Keratinocyte (primary cell): Measurements from ENCODE around the gene JAZF1. TPM values are rescaled to one million over a fixed set of nuclear protein-coding genes. Genes with fewer than 3 reads are reported as not detected.

Experiments used
- DNase-seq: peaks from one replicate; pipeline ENCODE4 v3.0.0-alpha.2; 2011; ENCODE audit warnings: low read depth, missing footprints, low spot score
- FAIRE-seq: peaks from 2 replicates; lab custom pipeline; 2011; peaks lifted over from hg19 to GRCh38; lab: Jason Lieb, UNC
- H2AFZ ChIP-seq: 2 replicates; pipeline ENCODE4 v1.6.0; 2012; ENCODE audit warnings: low read length, control low read depth, inconsistent platforms; ENCODE audit not compliant: control insufficient read depth
- H3K27ac ChIP-seq: 2 replicates; pipeline ENCODE4 v1.5.1; 2011; ENCODE audit warnings: low read length; ENCODE audit not compliant: control insufficient read depth, insufficient read depth
- H3K27me3 ChIP-seq: 3 replicates; pipeline ENCODE4 v1.6.0; 2011; ENCODE audit warnings: low read length; ENCODE audit not compliant: control insufficient read depth, insufficient read depth; ENCODE audit errors: extremely low read depth
- H3K36me3 ChIP-seq, 2 experiments: 2 replicates in 1 of 2; 3 replicates in 1 of 2; pipeline ENCODE4 v1.5.1; 2011; ENCODE audit warnings: low read length in 2 of 2, mild to moderate bottlenecking in 1 of 2; ENCODE audit not compliant: control insufficient read depth in 2 of 2, insufficient read depth in 2 of 2; ENCODE audit errors: extremely low read depth in 1 of 2
- H3K4me1 ChIP-seq: 3 replicates; pipeline ENCODE4 v1.5.1; 2011; ENCODE audit warnings: low read length; ENCODE audit not compliant: control insufficient read depth, insufficient read depth; ENCODE audit errors: extremely low read depth
- H3K4me2 ChIP-seq: 3 replicates; pipeline ENCODE4 v1.6.0; 2011; ENCODE audit warnings: low read depth, low read length; ENCODE audit not compliant: control insufficient read depth, insufficient read depth; ENCODE audit errors: extremely low read depth
- H3K4me3 ChIP-seq, 3 experiments: fragments of 200-600 bp in 1 of 3; sonication (generic) in 1 of 3; 2 replicates in 2 of 3; 3 replicates in 1 of 3; pipeline ENCODE4 v1.5.1; 2011 to 2016; ENCODE audit warnings: low read length in 3 of 3, mild to moderate bottlenecking in 3 of 3, control low read depth in 2 of 3, inconsistent platforms in 1 of 3, low read depth in 1 of 3, mixed read lengths in 1 of 3, mixed run types in 1 of 3, moderate library complexity in 1 of 3; ENCODE audit not compliant: control insufficient read depth in 2 of 3, insufficient read depth in 2 of 3; ENCODE audit errors: extremely low read depth in 1 of 3
- H3K79me2 ChIP-seq: 2 replicates; pipeline ENCODE4 v1.6.0; 2012; ENCODE audit warnings: low read length; ENCODE audit not compliant: control insufficient read depth, insufficient read depth
- H3K9ac ChIP-seq: 3 replicates; pipeline ENCODE4 v1.6.0; 2011; ENCODE audit warnings: low read length; ENCODE audit not compliant: control insufficient read depth, insufficient read depth; ENCODE audit errors: extremely low read depth
- H3K9me1 ChIP-seq: 3 replicates; pipeline ENCODE4 v1.6.0; 2011; ENCODE audit warnings: low read length; ENCODE audit not compliant: control insufficient read depth, insufficient read depth; ENCODE audit errors: extremely low read depth
- H3K9me3 ChIP-seq: 2 replicates; pipeline ENCODE4 v1.5.1; 2012; ENCODE audit warnings: low read depth, low read length; ENCODE audit not compliant: control insufficient read depth
- H4K20me1 ChIP-seq: 3 replicates; pipeline ENCODE4 v1.6.0; 2011; ENCODE audit warnings: low read length; ENCODE audit not compliant: control insufficient read depth, insufficient read depth; ENCODE audit errors: extremely low read depth
- CTCF ChIP-seq, 3 experiments: IDR thresholded peaks in 1 of 3; conservative IDR thresholded peaks in 1 of 3; optimal IDR thresholded peaks in 1 of 3; 2 replicates in 2 of 3; 3 replicates in 1 of 3; pipeline versions ENCODE3 to v1.5.1; 2011; ENCODE audit warnings: low read length in 3 of 3, mild to moderate bottlenecking in 3 of 3, moderate library complexity in 2 of 3, control low read depth in 1 of 3, inconsistent platforms in 1 of 3; ENCODE audit not compliant: insufficient read depth in 2 of 3; ENCODE audit errors: extremely low read depth in 1 of 3
- EZH2 ChIP-seq: IDR thresholded peaks from one replicate; pipeline ENCODE4 v1.6.1; 2012; ENCODE audit warnings: inconsistent platforms, mild to moderate bottlenecking, low read length, moderate library complexity
- dilution Hi-C: fragments of 300-500 bp; cut with MboI; formaldehyde crosslinking; loops from one replicate; pipeline ENCODE4 v1.7.0; 2020; ENCODE audit warnings: low sequenced_read_pairs; ENCODE audit not compliant: extremely low pct_ligation_motif_present
- polyA plus RNA-seq, 5 experiments: library from polyadenylated mRNA; depleted of rRNA in 3 of 5; stranded (reverse) in 3 of 5; stranded (forward) in 1 of 5; unstranded in 1 of 5; fragments of >200 nt; gene quantifications; 1 replicate in 1 of 5; 2 replicates in 3 of 5; 3 replicates in 1 of 5; pipeline versions ENCODE4 v1.2.1 to v1.2.3, GENCODE V29; 2011 to 2012; ENCODE audit warnings: missing spikeins in 2 of 5, low read depth in 1 of 5, low replicate concordance in 1 of 5

JAZF1 gene
- polyA plus RNA-seq, 1 donor (not counting 4 experiments of a cell fraction or from before 2014, with no cell fraction given), result 2.5 TPM

- H3K27ac ChIP-seq, result no peak overlapping the region
- H4K20me1 ChIP-seq, result no peaks in the 10 kb centered on the region
- FAIRE-seq (no peak), DNase-seq (no peak)
- dilution Hi-C loops, result no loop called here
- no peaks in the 10 kb centered on the region for H3K79me2 ChIP-seq
- no peaks in the 10 kb centered on the region for H3K9me3 ChIP-seq
- no peaks in the 10 kb centered on the region for H3K27me3 ChIP-seq
- H2AFZ ChIP-seq, result no peak overlapping the region
- no peaks in the 10 kb centered on the region for H3K9me1 ChIP-seq
- no peak overlapping the region for H3K4me2 ChIP-seq
- no peak overlapping the region for H3K4me3 ChIP-seq
- no peaks in the 10 kb centered on the region for H3K4me1 ChIP-seq
- no peak for TF ChIP-seq CTCF (optimal IDR thresholded peaks at IDR 0.05 in 1 of 3, IDR thresholded peaks at IDR 0.05 in 1 of 3, conservative IDR thresholded peaks at IDR 0.05 in 1 of 3; ENCODE audit: extremely low read depth in 1 of 3, insufficient read depth in 2 of 3, low read length in 3 of 3)
- TF ChIP-seq EZH2, result no peak
- no peak overlapping the region for H3K9ac ChIP-seq
- no peaks in the 10 kb centered on the region for H3K36me3 ChIP-seq
Observed at GRCh38 chr7:27885652-27886051, 294.9 kb downstream of the JAZF1 start.

- no peaks in the 10 kb centered on the region for H4K20me1 ChIP-seq
- FAIRE-seq (peak; percentile 17), DNase-seq (no peak)
- TF ChIP-seq CTCF (optimal IDR thresholded peaks at IDR 0.05 in 1 of 3, IDR thresholded peaks at IDR 0.05 in 1 of 3, conservative IDR thresholded peaks at IDR 0.05 in 1 of 3; ENCODE audit: extremely low read depth in 1 of 3, insufficient read depth in 2 of 3, low read length in 3 of 3), result no peak
- no peaks in the 10 kb centered on the region for H3K9me3 ChIP-seq
- H3K9ac ChIP-seq, result no peak overlapping the region
- H2AFZ ChIP-seq, result no peak overlapping the region
- H3K9me1 ChIP-seq, result no peaks in the 10 kb centered on the region
- H3K27me3 ChIP-seq, result no peaks in the 10 kb centered on the region
- no peak overlapping the region for H3K27ac ChIP-seq
- no peaks in the 10 kb centered on the region for H3K4me1 ChIP-seq
- no peaks in the 10 kb centered on the region for H3K79me2 ChIP-seq
- no peaks in the 10 kb centered on the region for H3K36me3 ChIP-seq
- dilution Hi-C loops, result no loop called here
- H3K4me3 ChIP-seq, result no peak overlapping the region
- no peak overlapping the region for H3K4me2 ChIP-seq
Observed at GRCh38 chr7:27883696-27884095, 296.9 kb downstream of the JAZF1 start.
